HG02759 (cell line): Measurements from ENCODE around the gene SFMBT1.

Experiments
- ATAC-seq: cut with Tn5 transposase; IDR thresholded peaks from one replicate; pipeline ENCODE4 v1.9.1; 2021; ENCODE audit warnings: mild to moderate bottlenecking, moderate library complexity; ENCODE audit not compliant: unreplicated experiment

Gene SFMBT1

GRCh38 chr3:52857864-52858263 lies 188.0 kb downstream of the SFMBT1 start:
- no peak for ATAC-seq

DNA sequence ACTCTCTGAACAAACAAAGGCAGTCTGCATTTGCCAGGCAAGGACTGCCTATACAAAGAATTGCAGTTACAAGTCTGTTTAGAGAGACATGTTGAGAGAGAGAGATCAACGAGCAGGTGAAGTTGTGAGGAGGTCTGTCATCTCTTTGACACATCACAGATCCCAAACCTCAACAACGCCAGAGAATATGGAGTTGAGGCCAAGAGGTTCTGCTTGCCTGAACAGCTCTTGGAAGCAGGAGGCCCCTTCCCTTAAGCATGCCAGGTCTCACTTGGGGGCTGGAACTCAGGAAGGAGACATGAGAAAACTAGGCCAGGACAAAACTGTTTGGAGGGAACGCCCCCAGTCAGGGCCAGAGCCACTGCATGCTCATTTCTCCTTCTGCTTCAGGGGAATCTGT lies 188.7 kb downstream of the SFMBT1 start:
- ATAC-seq: no peak

GRCh38 chr3:52856666-52857065 lies 189.2 kb downstream of the SFMBT1 start:
- no peak for ATAC-seq

DNA sequence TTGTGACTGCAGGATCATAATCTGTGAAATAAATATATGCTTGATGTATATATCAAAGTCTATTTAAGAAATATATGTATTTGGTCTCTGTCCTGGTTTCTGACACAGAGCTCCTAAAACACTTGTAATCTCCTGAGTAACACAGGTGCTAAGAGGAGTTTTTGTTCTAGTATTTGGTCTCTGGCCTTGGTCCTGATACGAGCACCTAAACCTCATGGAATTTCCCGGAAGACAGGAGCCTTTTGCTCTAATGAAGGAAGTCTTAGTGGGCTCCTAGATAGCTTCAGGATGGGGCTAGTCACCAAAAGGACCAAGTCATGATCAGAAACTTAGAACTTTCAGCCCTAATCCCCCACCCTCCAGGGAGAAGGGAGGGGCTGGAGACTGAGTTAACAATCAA lies 191.9 kb downstream of the SFMBT1 start:
- no peak for ATAC-seq
